Loucy (cell line): Measurements from ENCODE around the gene MRNIP.

Experiments used
- CTCF ChIP-seq: fragments of 200-600 bp; sonication (generic); conservative IDR thresholded peaks from 2 replicates; pipeline ENCODE4 v1.5.1; 2014; ENCODE audit warnings: mild to moderate bottlenecking, antibody characterized with exemption, low read length
- EZH2phosphoT487 ChIP-seq: fragments of 200-600 bp; IDR thresholded peaks from 2 replicates; pipeline ENCODE4 v1.6.1; 2018; ENCODE audit warnings: antibody characterized with exemption, mild to moderate bottlenecking, moderate library complexity, borderline replicate concordance

DNA sequence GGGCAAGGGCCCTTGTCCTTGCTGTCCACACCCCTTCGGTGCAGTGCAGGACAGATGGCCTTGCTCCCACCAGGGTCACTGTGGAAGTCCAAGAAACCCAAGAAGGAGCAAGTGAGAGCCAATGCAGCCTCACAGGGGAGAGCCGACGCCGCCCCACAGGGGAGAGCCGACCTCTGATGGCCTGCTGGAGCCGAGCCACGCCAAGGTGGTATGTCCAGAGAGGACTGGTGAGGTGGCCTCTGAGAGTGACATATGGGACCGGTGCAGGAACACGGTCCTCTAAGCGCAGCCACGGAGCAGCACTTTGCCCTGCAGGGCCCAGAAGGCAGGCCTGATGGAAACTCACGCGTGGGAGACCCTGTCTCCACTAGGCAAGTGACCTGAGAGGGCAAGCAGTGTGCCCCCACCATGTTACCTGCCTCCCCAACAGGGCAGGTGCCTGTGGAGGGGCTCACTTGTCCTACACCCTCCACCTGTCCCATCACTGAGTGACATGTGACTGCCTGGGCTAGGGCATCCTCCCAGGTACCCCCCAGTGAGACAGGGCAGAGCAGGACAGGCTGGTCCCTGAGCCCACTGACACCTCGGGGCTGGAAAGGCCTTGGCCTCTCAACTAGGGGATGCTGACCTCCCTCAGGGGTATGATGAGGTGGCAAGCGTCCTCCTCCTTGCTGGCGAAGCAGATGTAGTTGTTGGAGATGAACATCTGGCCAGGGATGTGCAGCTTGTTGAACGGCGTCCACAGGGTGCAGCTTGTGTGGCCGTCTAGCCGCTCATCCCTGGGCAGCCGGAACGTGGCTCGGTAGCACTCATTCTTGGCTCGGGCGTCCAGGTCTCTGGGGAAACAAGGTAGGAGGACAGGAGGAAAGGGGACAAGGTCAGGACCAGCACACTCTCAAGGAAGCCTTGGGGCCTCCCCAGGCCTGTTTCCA lies 32.4 kb upstream of the MRNIP start:
- TF ChIP-seq CTCF (no peak), EZH2phosphoT487 (no peak)
